Breast epithelium (tissue), 3 donors: Measurements from ENCODE around the gene NEK1.

Source experiments
- POLR2AphosphoS5 ChIP-seq, 3 donors: sonication (generic); formaldehyde crosslinking; IDR thresholded peaks; one replicate each; pipeline ENCODE4 v1.6.1; 2017; ENCODE audit warnings: antibody characterized with exemption in 3 of 3
- TF ChIP-seq, protein P1 (sequence below), 3 donors: fragments of 450-650 bp; IDR thresholded peaks; one replicate each; pipeline ENCODE4 v1.5.1; 2016 to 2017; ENCODE audit warnings: antibody characterized with exemption in 3 of 3, mild to moderate bottlenecking in 3 of 3, moderate library complexity in 3 of 3

GRCh38 chr4:169601016-169601771, 11.2 kb downstream of the NEK1 start:
- TF ChIP-seq, protein P1, sequence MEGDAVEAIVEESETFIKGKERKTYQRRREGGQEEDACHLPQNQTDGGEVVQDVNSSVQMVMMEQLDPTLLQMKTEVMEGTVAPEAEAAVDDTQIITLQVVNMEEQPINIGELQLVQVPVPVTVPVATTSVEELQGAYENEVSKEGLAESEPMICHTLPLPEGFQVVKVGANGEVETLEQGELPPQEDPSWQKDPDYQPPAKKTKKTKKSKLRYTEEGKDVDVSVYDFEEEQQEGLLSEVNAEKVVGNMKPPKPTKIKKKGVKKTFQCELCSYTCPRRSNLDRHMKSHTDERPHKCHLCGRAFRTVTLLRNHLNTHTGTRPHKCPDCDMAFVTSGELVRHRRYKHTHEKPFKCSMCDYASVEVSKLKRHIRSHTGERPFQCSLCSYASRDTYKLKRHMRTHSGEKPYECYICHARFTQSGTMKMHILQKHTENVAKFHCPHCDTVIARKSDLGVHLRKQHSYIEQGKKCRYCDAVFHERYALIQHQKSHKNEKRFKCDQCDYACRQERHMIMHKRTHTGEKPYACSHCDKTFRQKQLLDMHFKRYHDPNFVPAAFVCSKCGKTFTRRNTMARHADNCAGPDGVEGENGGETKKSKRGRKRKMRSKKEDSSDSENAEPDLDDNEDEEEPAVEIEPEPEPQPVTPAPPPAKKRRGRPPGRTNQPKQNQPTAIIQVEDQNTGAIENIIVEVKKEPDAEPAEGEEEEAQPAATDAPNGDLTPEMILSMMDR (IDR thresholded peaks at IDR 0.05) = no peak
- TF ChIP-seq POLR2AphosphoS5 (IDR thresholded peaks at IDR 0.05) = no peak
